Left lung (tissue), 14 donors: ENCODE measurements around the gene LRRC3. TPM values are rescaled to one million over a fixed set of nuclear protein-coding genes. Genes with fewer than 3 reads are reported as not detected.

Experiments used
- ATAC-seq: fragments of 200-7000 bp; cut with Tn5 transposase; one replicate; pipeline ENCODE4 v1.9.1; 2020; ENCODE audit warnings: moderate library complexity
- DNase-seq, 4 donors: peaks; one replicate each; pipeline ENCODE4 v3.0.0-alpha.2; 2013 to 2020
- H3K27ac ChIP-seq, 2 donors: fragments of 200-600 bp; sonication (generic) in 1 of 2; one replicate each; pipeline versions ENCODE4 v1.5.0 to v1.8.0; 2020 to 2021
- H3K27me3 ChIP-seq, 2 donors: fragments of 200-600 bp; sonication (generic) in 1 of 2; one replicate each; pipeline versions ENCODE4 v1.5.0 to v1.8.0; 2020 to 2021
- H3K36me3 ChIP-seq, 2 donors: fragments of 200-600 bp; sonication (generic) in 1 of 2; one replicate each; pipeline versions ENCODE4 v1.5.0 to v1.8.0; 2020 to 2021
- H3K4me1 ChIP-seq, 2 donors: fragments of 200-600 bp; one replicate each; pipeline ENCODE4 v1.8.0; 2021
- H3K4me3 ChIP-seq, 2 donors: fragments of 200-600 bp; sonication (generic) in 1 of 2; one replicate each; pipeline versions ENCODE4 v1.5.0 to v1.8.0; 2020 to 2021; ENCODE audit warnings: mild to moderate bottlenecking in 1 of 2
- H3K9me3 ChIP-seq, 2 donors: fragments of 200-600 bp; sonication (generic) in 1 of 2; one replicate each; pipeline versions ENCODE4 v1.5.0 to v1.8.0; 2020 to 2021
- CTCF ChIP-seq, 2 donors: fragments of 200-600 bp; sonication (generic) in 1 of 2; IDR thresholded peaks; one replicate each; pipeline versions ENCODE4 v1.5.0 to v1.8.0; 2021; ENCODE audit warnings: antibody characterized with exemption in 2 of 2
- intact Hi-C, 2 donors: fragments of 100-400 bp; cut with DNase I; formaldehyde crosslinking; loops; one replicate each; pipeline versions ENCODE4 v1.11.2 to v1.14.2; 2022
- long read RNA-seq, 12 donors: library from polyadenylated mRNA in 2 of 12; unstranded in 2 of 12; transcript quantifications; one replicate each; pipeline ENCODE4 v2.0.0 and lab custom pipeline, GENCODE V29; 2019 to 2026
- polyA plus RNA-seq, 6 donors: library from polyadenylated mRNA; unstranded; fragments of 120-200 nt; gene quantifications; one replicate each; pipeline ENCODE4 v1.2.1, GENCODE V29; 2013; ENCODE audit not compliant: insufficient read length in 6 of 6
- total RNA-seq, 2 donors: library from RNA; stranded (reverse); fragmentation: NEBNext Ultra II Directional; extraction: Animal tissue kit (Norgen Biotek cat#: 25700); gene quantifications; one replicate each; pipeline ENCODE4 v1.2.1, GENCODE V29; 2021
- donor health status: DM: no; HTN: yes; CAD: no.
- donor health status: DM: no; HTN: no; CAD: no.

The LRRC3 gene
- 1 to 10 TPM; 2.4 to 5.7 TPM for total RNA-seq
- polyA plus RNA-seq, result 1 to 10 TPM; 4.9 to 7.0 (median 6.3) TPM
- long read RNA-seq, donor 1, full-length matches to known transcripts, result 5 of 11 reads
- long read RNA-seq, donor 1, partial matches to known transcripts, result 6 of 11 reads
- long read RNA-seq, donor 1, other reads (novel, unspliced or antisense), result 0 of 11 reads
- long read RNA-seq, donor 2, result 0 reads
- long read RNA-seq, donor 3, full-length matches to known transcripts, result 2 of 2 reads
- long read RNA-seq, donor 3, partial matches to known transcripts, result 0 of 2 reads
- long read RNA-seq, donor 3, other reads (novel, unspliced or antisense), result 0 of 2 reads
- long read RNA-seq, donor 4, full-length matches to known transcripts, result 1 of 1 reads
- long read RNA-seq, donor 4, partial matches to known transcripts, result 0 of 1 reads
- long read RNA-seq, donor 4, other reads (novel, unspliced or antisense), result 0 of 1 reads
- long read RNA-seq, donor 5, full-length matches to known transcripts, result 3 of 3 reads
- long read RNA-seq, donor 5, partial matches to known transcripts, result 0 of 3 reads
- long read RNA-seq, donor 5, other reads (novel, unspliced or antisense), result 0 of 3 reads
- long read RNA-seq, donor 6, result 0 reads
- long read RNA-seq, donor 7, full-length matches to known transcripts, result 2 of 2 reads
- long read RNA-seq, donor 7, partial matches to known transcripts, result 0 of 2 reads
- long read RNA-seq, donor 7, other reads (novel, unspliced or antisense), result 0 of 2 reads
- long read RNA-seq, donor 8, full-length matches to known transcripts, result 2 of 2 reads
- long read RNA-seq, donor 8, partial matches to known transcripts, result 0 of 2 reads
- long read RNA-seq, donor 8, other reads (novel, unspliced or antisense), result 0 of 2 reads
- long read RNA-seq, donor 9, result 0 reads
- long read RNA-seq, donor 10, result 0 reads
- long read RNA-seq, donor 11, full-length matches to known transcripts, result 3 of 3 reads
- long read RNA-seq, donor 11, partial matches to known transcripts, result 0 of 3 reads
- long read RNA-seq, donor 11, other reads (novel, unspliced or antisense), result 0 of 3 reads
- long read RNA-seq, donor 12, full-length matches to known transcripts, result 1 of 1 reads
- long read RNA-seq, donor 12, partial matches to known transcripts, result 0 of 1 reads
- long read RNA-seq, donor 12, other reads (novel, unspliced or antisense), result 0 of 1 reads

- Histone ChIP-seq H3K9me3 (peaks cover 0 to 3% of the 10 kb centered on the region in 2 donors), H3K27ac (no peak within 1 kb of the TSS), H3K4me3 (peak within 1 kb of the TSS; percentile 73 to 83), H3K27me3 (peaks cover 0 to 40% of the 10 kb centered on the region in 2 donors), H3K4me1 (peaks cover 5 to 13% of the 10 kb centered on the region in 2 donors), H3K36me3 (no peaks in the 10 kb centered on the region)
- TF ChIP-seq CTCF (IDR thresholded peaks at IDR 0.05), result no peak
- ATAC-seq, result peak; percentile 92
- intact Hi-C loops, result no loop called here
- DNase-seq, result peak; percentile 43 to 93 (median 89)
These were observed at the start of gene LRRC3 for GRCh38 chr21:44454747-44455523. Gene LRRC3, plus strand, starts transcription at chr21:44455510. Its CDS starts 1,135 bp downstream, at chr21:44456645.

GRCh38 chr21:44405948-44406872 is 49.1 kb upstream of the LRRC3 start:
- Histone ChIP-seq H3K27ac (no peak overlapping the region), H3K36me3 (peaks cover 0 to 68% of the 10 kb centered on the region in 2 donors), H3K9me3 (no peaks in the 10 kb centered on the region), H3K4me1 (no peaks in the 10 kb centered on the region), H3K27me3 (no peaks in the 10 kb centered on the region), H3K4me3 (no peak overlapping the region)
- intact Hi-C loops, result no loop called here
- no peak for TF ChIP-seq CTCF (IDR thresholded peaks at IDR 0.05)
- ATAC-seq (no peak), DNase-seq (peak in 2 of 4 donors; percentile 22 to 69)

- Histone ChIP-seq H3K4me3 (no peak overlapping the region), H3K27ac (no peak overlapping the region), H3K36me3 (peaks cover 0 to 61% of the 10 kb centered on the region in 2 donors), H3K27me3 (no peaks in the 10 kb centered on the region), H3K4me1 (no peaks in the 10 kb centered on the region), H3K9me3 (no peaks in the 10 kb centered on the region)
- no peak for TF ChIP-seq CTCF (IDR thresholded peaks at IDR 0.05)
- DNase-seq (peak in 1 of 4 donors; percentile 17), ATAC-seq (no peak)
- intact Hi-C loops, result no loop called here
These were observed 48.4 kb upstream of the LRRC3 start for GRCh38 chr21:44406953-44407352.

- DNase-seq (no peak), ATAC-seq (no peak)
- intact Hi-C loops, result no loop called here
- Histone ChIP-seq H3K4me3 (no peak overlapping the region), H3K36me3 (peaks cover 0 to 55% of the 10 kb centered on the region in 2 donors), H3K27ac (no peak overlapping the region), H3K4me1 (no peaks in the 10 kb centered on the region), H3K9me3 (no peaks in the 10 kb centered on the region), H3K27me3 (no peaks in the 10 kb centered on the region)
- TF ChIP-seq CTCF (IDR thresholded peaks at IDR 0.05), result no peak
These were observed 47.8 kb upstream of the LRRC3 start for GRCh38 chr21:44407493-44407892.
